RWPE2 (cell line): ENCODE results near the gene ZNF777.

Source experiments
- ATAC-seq: fragments of 200-7000 bp; cut with Tn5 transposase; 3 replicates; pipeline ENCODE4 v1.9.1; 2021; ENCODE audit warnings: low read depth
- DNase-seq: peaks from one replicate; pipeline ENCODE4 v3.0.0-alpha.2; 2020; ENCODE audit warnings: low spot score
- H3K27ac ChIP-seq: fragments of 450-650 bp; 2 replicates; pipeline ENCODE4 v1.5.1; 2017; ENCODE audit warnings: mild to moderate bottlenecking; ENCODE audit not compliant: poor library complexity, severe bottlenecking
- H3K27me3 ChIP-seq: fragments of 250-450 bp; sonication (Bioruptor Pico); 2 replicates; pipeline ENCODE4 v1.5.1; 2021; ENCODE audit warnings: mild to moderate bottlenecking, moderate library complexity; ENCODE audit not compliant: insufficient read depth, poor library complexity, severe bottlenecking
- H3K36me3 ChIP-seq: fragments of 250-450 bp; sonication (Bioruptor Pico); 2 replicates; pipeline ENCODE4 v1.5.1; 2020; ENCODE audit warnings: low read depth, mild to moderate bottlenecking, moderate library complexity
- H3K4me1 ChIP-seq: fragments of 250-450 bp; sonication (Bioruptor Pico); 2 replicates; pipeline ENCODE4 v1.5.1; 2021; ENCODE audit warnings: mild to moderate bottlenecking, moderate library complexity; ENCODE audit not compliant: insufficient read depth, poor library complexity, severe bottlenecking
- H3K4me3 ChIP-seq: fragments of 250-450 bp; sonication (Bioruptor Pico); 2 replicates; pipeline ENCODE4 v1.5.1; 2021; ENCODE audit warnings: mild to moderate bottlenecking, moderate library complexity; ENCODE audit not compliant: severe bottlenecking
- H3K9me3 ChIP-seq: fragments of 250-450 bp; sonication (Bioruptor Pico); 2 replicates; pipeline ENCODE4 v1.5.1; 2021; ENCODE audit warnings: mild to moderate bottlenecking, moderate library complexity; ENCODE audit not compliant: severe bottlenecking
- TF ChIP-seq, protein P1 (sequence below): fragments of 450-650 bp; IDR thresholded peaks from one replicate; pipeline ENCODE4 v1.5.1; 2017; ENCODE audit warnings: mild to moderate bottlenecking, moderate library complexity; ENCODE audit not compliant: poor library complexity, severe bottlenecking

The ZNF777 gene

DNA sequence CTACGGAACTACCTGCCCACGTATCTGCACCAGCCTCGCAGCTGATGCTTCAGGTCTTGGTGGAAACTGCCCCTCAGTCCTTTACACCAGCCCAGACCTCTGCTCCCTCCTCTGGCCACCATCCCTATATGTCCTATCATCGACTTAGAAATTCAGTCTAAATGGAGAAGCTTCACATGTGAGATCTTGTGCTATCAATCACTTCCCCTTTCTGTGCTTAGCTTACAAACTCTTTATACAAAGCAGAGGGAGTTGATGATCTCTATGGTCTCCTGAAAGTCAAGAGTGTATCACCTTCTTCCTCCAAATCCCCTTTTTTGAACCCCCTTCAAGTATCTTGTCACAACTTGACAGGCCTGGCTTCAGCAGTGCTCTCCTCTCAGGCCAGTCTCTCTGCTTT lies 30.7 kb downstream of the ZNF777 start:
- Histone ChIP-seq H3K9me3 (no peaks in the 10 kb centered on the region), H3K4me1 (no peaks in the 10 kb centered on the region), H3K27ac (no peak overlapping the region), H3K4me3 (no peak overlapping the region), H3K27me3 (no peaks in the 10 kb centered on the region), H3K36me3 (peaks cover 24% of the 10 kb centered on the region)
- no peak for ATAC-seq
- no peak for DNase-seq
- TF ChIP-seq, protein P1, sequence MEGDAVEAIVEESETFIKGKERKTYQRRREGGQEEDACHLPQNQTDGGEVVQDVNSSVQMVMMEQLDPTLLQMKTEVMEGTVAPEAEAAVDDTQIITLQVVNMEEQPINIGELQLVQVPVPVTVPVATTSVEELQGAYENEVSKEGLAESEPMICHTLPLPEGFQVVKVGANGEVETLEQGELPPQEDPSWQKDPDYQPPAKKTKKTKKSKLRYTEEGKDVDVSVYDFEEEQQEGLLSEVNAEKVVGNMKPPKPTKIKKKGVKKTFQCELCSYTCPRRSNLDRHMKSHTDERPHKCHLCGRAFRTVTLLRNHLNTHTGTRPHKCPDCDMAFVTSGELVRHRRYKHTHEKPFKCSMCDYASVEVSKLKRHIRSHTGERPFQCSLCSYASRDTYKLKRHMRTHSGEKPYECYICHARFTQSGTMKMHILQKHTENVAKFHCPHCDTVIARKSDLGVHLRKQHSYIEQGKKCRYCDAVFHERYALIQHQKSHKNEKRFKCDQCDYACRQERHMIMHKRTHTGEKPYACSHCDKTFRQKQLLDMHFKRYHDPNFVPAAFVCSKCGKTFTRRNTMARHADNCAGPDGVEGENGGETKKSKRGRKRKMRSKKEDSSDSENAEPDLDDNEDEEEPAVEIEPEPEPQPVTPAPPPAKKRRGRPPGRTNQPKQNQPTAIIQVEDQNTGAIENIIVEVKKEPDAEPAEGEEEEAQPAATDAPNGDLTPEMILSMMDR, result no peak

DNA sequence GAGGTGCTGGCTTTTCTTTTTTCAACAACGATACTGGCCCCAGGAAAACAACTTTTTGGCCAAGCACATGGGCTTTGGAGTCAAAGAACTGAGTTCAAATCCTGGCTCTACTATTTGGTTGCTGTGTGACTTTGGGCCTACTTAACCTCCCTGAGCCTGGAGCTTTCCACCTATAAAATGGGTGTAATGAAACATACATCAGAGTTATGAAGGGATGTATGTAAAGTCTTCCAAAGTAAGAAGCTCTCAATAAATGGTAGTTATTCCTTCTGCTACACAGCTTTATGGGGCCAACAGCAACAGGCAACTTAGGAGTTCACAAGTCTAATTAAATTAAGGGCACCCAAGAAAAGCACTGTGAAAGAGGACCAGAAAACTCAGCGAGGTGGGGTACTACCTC lies 33.0 kb downstream of the ZNF777 start:
- Histone ChIP-seq H3K4me1 (no peaks in the 10 kb centered on the region), H3K27ac (no peak overlapping the region), H3K36me3 (peaks cover 9% of the 10 kb centered on the region; the same call in 1 of the 2 replicates), H3K9me3 (no peaks in the 10 kb centered on the region), H3K27me3 (no peaks in the 10 kb centered on the region), H3K4me3 (no peak overlapping the region)
- TF ChIP-seq, protein P1, result no peak
- DNase-seq (no peak), ATAC-seq (no peak)

DNA sequence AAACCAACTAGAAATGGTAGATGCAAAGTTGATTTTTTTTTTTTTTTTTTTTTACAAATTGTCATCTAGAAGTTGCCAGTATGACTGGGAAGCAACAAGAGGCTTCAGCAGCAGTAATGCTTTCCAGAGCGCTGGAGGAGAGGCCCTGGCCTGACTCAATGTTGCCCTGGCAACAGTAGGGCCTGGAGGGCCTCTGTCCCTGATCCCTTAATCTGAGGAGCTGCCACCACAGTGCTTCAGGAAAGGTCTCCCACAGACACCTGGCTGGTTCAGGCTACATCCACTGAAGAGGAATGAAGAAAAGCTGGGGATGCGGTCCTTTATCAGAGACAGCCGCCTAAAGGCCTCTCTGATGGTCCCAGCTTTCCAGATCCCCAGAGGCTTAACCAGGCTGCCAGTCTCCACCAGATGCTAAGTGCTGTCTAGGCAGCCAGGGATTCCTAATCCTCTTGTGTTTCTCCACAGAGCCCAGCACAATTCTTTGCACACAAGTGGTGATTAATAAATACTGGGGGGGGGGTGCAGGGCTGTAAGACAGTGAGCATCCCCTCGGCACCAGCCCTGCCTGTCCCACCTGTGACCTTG lies 33.7 kb downstream of the ZNF777 start:
- DNase-seq (no peak), ATAC-seq (no peak)
- Histone ChIP-seq H3K27ac (no peak overlapping the region), H3K4me1 (no peaks in the 10 kb centered on the region), H3K36me3 (peaks cover 8% of the 10 kb centered on the region; the same call in 1 of the 2 replicates), H3K9me3 (no peaks in the 10 kb centered on the region), H3K27me3 (no peaks in the 10 kb centered on the region), H3K4me3 (no peak overlapping the region)
- TF ChIP-seq, protein P1, result no peak

DNA sequence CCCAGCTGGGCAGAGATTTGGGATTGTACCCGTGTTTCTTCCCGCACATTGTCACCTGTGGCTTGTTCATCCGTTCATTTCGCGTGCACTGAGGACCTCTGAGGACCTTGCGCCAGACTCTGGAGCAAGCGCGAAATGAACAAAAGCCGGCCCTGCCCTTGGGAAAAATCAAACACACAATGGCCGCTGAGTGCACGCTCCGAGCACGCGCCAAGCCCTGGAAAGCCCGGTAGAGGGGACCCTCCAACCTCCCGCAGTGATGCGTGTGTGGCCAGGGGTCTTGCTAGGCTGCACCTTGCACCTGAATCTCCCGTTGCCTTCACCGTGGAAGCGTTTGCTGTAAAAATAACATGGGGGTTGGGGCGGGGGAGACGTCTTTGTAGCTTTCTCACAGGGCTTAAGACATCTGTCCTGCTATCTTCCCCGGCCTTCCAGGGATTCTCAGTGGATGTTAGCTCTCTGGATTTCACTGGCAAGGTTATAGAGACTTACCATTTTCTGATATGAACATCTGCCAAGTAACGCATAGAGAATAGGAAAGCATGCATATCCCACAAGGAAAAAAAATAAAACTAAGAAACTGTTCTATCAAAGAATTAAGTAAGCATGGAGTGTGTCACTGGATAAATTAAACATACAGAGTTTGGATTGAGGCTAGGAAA lies 37.3 kb downstream of the ZNF777 start:
- ATAC-seq, result no peak
- H3K4me3 ChIP-seq, result no peak overlapping the region
- H3K27ac ChIP-seq, result no peak overlapping the region
- TF ChIP-seq, protein P1, result no peak
- no peaks in the 10 kb centered on the region for H3K36me3 ChIP-seq
- no peaks in the 10 kb centered on the region for H3K9me3 ChIP-seq
- H3K4me1 ChIP-seq, result no peaks in the 10 kb centered on the region
- H3K27me3 ChIP-seq, result no peaks in the 10 kb centered on the region
- no peak for DNase-seq

DNA sequence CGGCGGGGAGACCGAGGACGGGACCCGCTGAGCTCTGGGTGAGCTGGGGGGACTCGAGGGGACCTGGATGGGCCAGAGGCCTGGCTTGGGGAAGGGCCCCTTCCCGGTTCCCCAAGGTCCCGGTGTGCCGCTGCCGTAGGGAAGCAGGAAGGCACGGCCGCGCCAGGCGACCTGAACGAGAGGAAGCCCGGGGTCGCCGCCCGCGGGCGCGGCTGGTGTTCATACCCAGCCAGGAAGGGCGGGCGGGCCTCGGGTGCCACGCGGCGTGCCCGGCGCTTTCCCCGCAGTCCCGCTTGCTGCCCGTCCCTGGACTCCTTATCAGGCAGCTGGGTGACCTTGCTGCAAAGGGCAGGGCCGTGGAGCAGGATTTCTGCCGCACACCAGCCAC lies 38.0 kb downstream of the ZNF777 start:
- TF ChIP-seq, protein P1, result no peak
- H3K27ac ChIP-seq, result no peak overlapping the region
- H3K4me3 ChIP-seq, result peak overlapping the region; percentile 41
- H3K4me1 ChIP-seq, result no peaks in the 10 kb centered on the region
- ATAC-seq, result no peak
- H3K27me3 ChIP-seq, result no peaks in the 10 kb centered on the region
- DNase-seq, result no peak
- H3K9me3 ChIP-seq, result no peaks in the 10 kb centered on the region
- no peaks in the 10 kb centered on the region for H3K36me3 ChIP-seq
